ENCODE results near the gene CORIN. TPM values are rescaled to one million over a fixed set of nuclear protein-coding genes. Genes with fewer than 3 reads are reported as not detected.

CORIN gene
- total and polyA plus RNA-seq, 2 of the 4 experiments (the other 2 are of a cell fraction), result 20.3 to 24.7 TPM

DNA sequence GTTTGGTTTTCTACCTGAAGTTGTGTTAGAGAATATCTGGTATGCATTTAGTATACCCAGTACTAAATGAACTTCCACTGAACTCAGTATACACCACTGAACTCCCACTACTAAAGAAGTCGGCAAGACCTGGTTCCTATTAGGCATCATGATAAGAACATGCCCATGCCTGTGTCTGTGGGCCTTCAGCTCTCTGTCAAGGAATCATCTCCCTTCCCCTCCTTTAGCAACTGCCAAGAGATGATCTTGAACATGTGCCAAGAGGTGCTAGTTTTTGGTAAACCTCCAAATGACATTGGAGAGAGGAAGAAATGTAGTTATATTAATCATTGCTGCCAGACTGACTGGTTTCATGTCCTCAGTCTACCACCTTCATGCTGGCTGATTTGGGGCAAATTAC, 239.5 kb downstream of the CORIN start:
- no peak overlapping the region for H3K9ac ChIP-seq (ENCODE audit: low read depth, low read length)
- 0 out of 2 replicates have a peak, but pooled peaks cover 2% of the 10 kb centered on the region for H3K9me1 ChIP-seq (ENCODE audit: insufficient read depth, low read length)
- dilution Hi-C loops (cut with HindIII; ENCODE audit: low sequenced_read_pairs, unreplicated experiment) (no loop called here), in situ Hi-C loops (cut with MboI; ENCODE audit: low sequenced_read_pairs) (no loop called here), intact Hi-C loops (cut with micrococcal nuclease) (no loop called here)
- no peak overlapping the region for H2BK5ac ChIP-seq (ENCODE audit: low read depth, low read length, poor library complexity, severe bottlenecking)
- no peaks in the 10 kb centered on the region for H3K27me3 ChIP-seq (ENCODE audit: control insufficient read depth, insufficient read depth, low read length)
- CTCF ChIA-PET, result no interaction called here
- H3K4me1 ChIP-seq (ENCODE audit: control insufficient read depth, insufficient read depth, low read length), result no peaks in the 10 kb centered on the region
- H2BK20ac ChIP-seq (ENCODE audit: low read depth, low read length), result no peak overlapping the region
- no peak for DNase-seq
- no peak overlapping the region for H3K56ac ChIP-seq (ENCODE audit: extremely low read depth, insufficient read depth, low read length)
- no peak overlapping the region for H3K4me3 ChIP-seq (ENCODE audit: insufficient read depth, low read depth, low read length)
- H3K36me3 ChIP-seq (ENCODE audit: control insufficient read depth, insufficient read depth, low read length), result 0 out of 2 replicates have a peak, but pooled peaks cover 3% of the 10 kb centered on the region
- no peak overlapping the region for H3K4me2 ChIP-seq (ENCODE audit: low read depth, low read length)
- TF ChIP-seq RAD21 (IDR thresholded peaks at IDR 0.05; ENCODE audit: low read length), result no peak
- no peak for TF ChIP-seq RFX5 (IDR thresholded peaks at IDR 0.05; ENCODE audit: low read depth, low read length)
- TF ChIP-seq, protein P1, sequence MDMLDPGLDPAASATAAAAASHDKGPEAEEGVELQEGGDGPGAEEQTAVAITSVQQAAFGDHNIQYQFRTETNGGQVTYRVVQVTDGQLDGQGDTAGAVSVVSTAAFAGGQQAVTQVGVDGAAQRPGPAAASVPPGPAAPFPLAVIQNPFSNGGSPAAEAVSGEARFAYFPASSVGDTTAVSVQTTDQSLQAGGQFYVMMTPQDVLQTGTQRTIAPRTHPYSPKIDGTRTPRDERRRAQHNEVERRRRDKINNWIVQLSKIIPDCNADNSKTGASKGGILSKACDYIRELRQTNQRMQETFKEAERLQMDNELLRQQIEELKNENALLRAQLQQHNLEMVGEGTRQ (IDR thresholded peaks at IDR 0.05; ENCODE audit: low read depth, low read length), result no peak
- TF ChIP-seq BHLHE40 (IDR thresholded peaks at IDR 0.05; ENCODE audit: low read depth, low read length), result no peak
- TF ChIP-seq, protein P2, sequence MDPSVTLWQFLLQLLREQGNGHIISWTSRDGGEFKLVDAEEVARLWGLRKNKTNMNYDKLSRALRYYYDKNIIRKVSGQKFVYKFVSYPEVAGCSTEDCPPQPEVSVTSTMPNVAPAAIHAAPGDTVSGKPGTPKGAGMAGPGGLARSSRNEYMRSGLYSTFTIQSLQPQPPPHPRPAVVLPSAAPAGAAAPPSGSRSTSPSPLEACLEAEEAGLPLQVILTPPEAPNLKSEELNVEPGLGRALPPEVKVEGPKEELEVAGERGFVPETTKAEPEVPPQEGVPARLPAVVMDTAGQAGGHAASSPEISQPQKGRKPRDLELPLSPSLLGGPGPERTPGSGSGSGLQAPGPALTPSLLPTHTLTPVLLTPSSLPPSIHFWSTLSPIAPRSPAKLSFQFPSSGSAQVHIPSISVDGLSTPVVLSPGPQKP (IDR thresholded peaks at IDR 0.05; ENCODE audit: borderline replicate concordance, low read depth, low read length), result no peak
- no peak for TF ChIP-seq CHD1 (IDR thresholded peaks at IDR 0.05; ENCODE audit: low read depth, low read length)
- TF ChIP-seq, protein P3, sequence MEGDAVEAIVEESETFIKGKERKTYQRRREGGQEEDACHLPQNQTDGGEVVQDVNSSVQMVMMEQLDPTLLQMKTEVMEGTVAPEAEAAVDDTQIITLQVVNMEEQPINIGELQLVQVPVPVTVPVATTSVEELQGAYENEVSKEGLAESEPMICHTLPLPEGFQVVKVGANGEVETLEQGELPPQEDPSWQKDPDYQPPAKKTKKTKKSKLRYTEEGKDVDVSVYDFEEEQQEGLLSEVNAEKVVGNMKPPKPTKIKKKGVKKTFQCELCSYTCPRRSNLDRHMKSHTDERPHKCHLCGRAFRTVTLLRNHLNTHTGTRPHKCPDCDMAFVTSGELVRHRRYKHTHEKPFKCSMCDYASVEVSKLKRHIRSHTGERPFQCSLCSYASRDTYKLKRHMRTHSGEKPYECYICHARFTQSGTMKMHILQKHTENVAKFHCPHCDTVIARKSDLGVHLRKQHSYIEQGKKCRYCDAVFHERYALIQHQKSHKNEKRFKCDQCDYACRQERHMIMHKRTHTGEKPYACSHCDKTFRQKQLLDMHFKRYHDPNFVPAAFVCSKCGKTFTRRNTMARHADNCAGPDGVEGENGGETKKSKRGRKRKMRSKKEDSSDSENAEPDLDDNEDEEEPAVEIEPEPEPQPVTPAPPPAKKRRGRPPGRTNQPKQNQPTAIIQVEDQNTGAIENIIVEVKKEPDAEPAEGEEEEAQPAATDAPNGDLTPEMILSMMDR (conservative IDR thresholded peaks at IDR 0.05; ENCODE audit: low read depth, low read length), result no peak
- no peak for TF ChIP-seq RCOR1 (IDR thresholded peaks at IDR 0.05; ENCODE audit: insufficient replicate concordance, low read length)
- no peak for TF ChIP-seq SMC3 (IDR thresholded peaks at IDR 0.05; ENCODE audit: low read depth, low read length)
- TF ChIP-seq FOS (IDR thresholded peaks at IDR 0.05; ENCODE audit: low read depth, low read length), result no peak
- no peak for TF ChIP-seq NFE2L2 (IDR thresholded peaks at IDR 0.05; ENCODE audit: low read depth, low read length)
- no peak for TF ChIP-seq CEBPB (IDR thresholded peaks at IDR 0.05; ENCODE audit: low read depth, low read length)
- no peak for TF ChIP-seq POLR2A (IDR thresholded peaks at IDR 0.05; ENCODE audit: low read depth, low read length)
- no peak for TF ChIP-seq MXI1 (IDR thresholded peaks at IDR 0.05; ENCODE audit: borderline replicate concordance, low read depth, low read length)
- TF ChIP-seq MAZ (IDR thresholded peaks at IDR 0.05; ENCODE audit: borderline replicate concordance, low read depth, low read length), result no peak
- H3K27ac ChIP-seq (ENCODE audit: insufficient read depth, low read length), result no peak overlapping the region
- H3K79me1 ChIP-seq (ENCODE audit: low read depth in 1 of 2, low read length in 2 of 2), result no peaks in the 10 kb centered on the region
- WGBS, 2 experiments (ENCODE audit: extremely low coverage in 2 of 2, insufficient read length in 1 of 2), result 40% methylated on average over 1 of the region's 1 CpG; no CpG with 5 or more reads in 1 of the 2 experiments
- H2BK15ac ChIP-seq (ENCODE audit: low read depth, low read length), result no peak overlapping the region
- no peak overlapping the region for H4K91ac ChIP-seq (ENCODE audit: insufficient read depth, low read depth, low read length)
- POLR2A ChIA-PET (ENCODE audit: unreplicated experiment), result no interaction called here
- H2AK5ac ChIP-seq (ENCODE audit: low read depth, low read length), result no peak overlapping the region
- H3K4ac ChIP-seq (ENCODE audit: low read depth, low read length), result no peak overlapping the region
- no peak overlapping the region for H4K5ac ChIP-seq (ENCODE audit: low read depth, low read length)
- BruUV-seq (replicated peaks), result no TSS peak
- no peak overlapping the region for H2AK9ac ChIP-seq (replicated peaks; ENCODE audit: low read depth, low read length, poor library complexity)
- H3K18ac ChIP-seq (ENCODE audit: low read depth, low read length), result no peak overlapping the region
- H3K14ac ChIP-seq (replicated peaks; ENCODE audit: low read depth, low read length), result no peak overlapping the region
- no peak overlapping the region for H4K8ac ChIP-seq (ENCODE audit: low read depth in 2 of 2, low read length in 2 of 2)
- H3K9me3 ChIP-seq (ENCODE audit: control insufficient read depth, insufficient read depth, low read length), result no peaks in the 10 kb centered on the region
- no peaks in the 10 kb centered on the region for H4K20me1 ChIP-seq (ENCODE audit: insufficient read depth, low read length)
- no peak overlapping the region for H3K23ac ChIP-seq (ENCODE audit: low read depth, low read length)
- ATAC-seq (ENCODE audit: low read depth), result no peak
- H2AFZ ChIP-seq (replicated peaks; ENCODE audit: low read length, poor library complexity), result no peak overlapping the region
- H2BK120ac ChIP-seq (ENCODE audit: low read depth, low read length), result no peak overlapping the region
